ENCODE results near the gene PCBD2.
A peak's percentile ranks its signal among the peaks of the same experiment; 100 is the strongest.
"Not testable (repeated sequence)": the region's sequence is repeated elsewhere in the genome, so short reads cannot be mapped to it uniquely, and the experiment has no call there.

The PCBD2 gene

GRCh38 chr5:134905246-134905996, 490 bp downstream of the PCBD2 start:
- H3K4me1 ChIP-seq (ENCODE audit: insufficient read depth, low read length, severe bottlenecking): peaks cover 42% of the 10 kb centered on the region
- peak overlapping the region; percentile 87 for H3K9ac ChIP-seq (ENCODE audit: low read length)
- peak overlapping the region; percentile 82 for H3K4me2 ChIP-seq (ENCODE audit: low read length)
- peaks cover 7% of the 10 kb centered on the region; the same call in 1 of the 2 replicates for H3F3A ChIP-seq (ENCODE audit: insufficient read depth, low read length)
- no peaks in the 10 kb centered on the region for H3K79me2 ChIP-seq (ENCODE audit: insufficient read depth, low read length)
- peaks cover 10% of the 10 kb centered on the region; the same call in 1 of the 2 replicates for H3K36me3 ChIP-seq (ENCODE audit: insufficient read depth, low read length)
- no peaks in the 10 kb centered on the region for H3K27me3 ChIP-seq (ENCODE audit: insufficient read depth, low read length)
- H4K20me1 ChIP-seq (ENCODE audit: insufficient read depth, low read length): no peaks in the 10 kb centered on the region
- H3K27ac ChIP-seq (ENCODE audit: low read depth, low read length, poor library complexity, severe bottlenecking): peak overlapping the region; percentile 95
- H3K4me3 ChIP-seq (ENCODE audit: low read depth, low read length, poor library complexity, severe bottlenecking): peak overlapping the region; percentile 81
- TF ChIP-seq CTCF (IDR thresholded peaks at IDR 0.05; ENCODE audit: low read length) (peak; percentile 83), EZH2 (IDR thresholded peaks at IDR 0.05; ENCODE audit: borderline replicate concordance, low read length) (no peak)
- H3K9me2 ChIP-seq (ENCODE audit: low read depth, low read length): no peaks in the 10 kb centered on the region
- H3K9me3 ChIP-seq (ENCODE audit: low read length): no peaks in the 10 kb centered on the region
- H2AFZ ChIP-seq (ENCODE audit: low read length): peak overlapping the region; percentile 64

- Histone ChIP-seq H3F3A (ENCODE audit: insufficient read depth, low read length) (0 out of 2 replicates have a peak, but pooled peaks cover 7% of the 10 kb centered on the region), H3K79me2 (ENCODE audit: insufficient read depth, low read length) (no peaks in the 10 kb centered on the region), H3K4me3 (ENCODE audit: low read depth, low read length, poor library complexity, severe bottlenecking) (peak overlapping the region; percentile 81), H3K9ac (ENCODE audit: low read length) (peak overlapping the region; percentile 87), H3K4me2 (ENCODE audit: low read length) (peak overlapping the region; percentile 82), H3K9me3 (ENCODE audit: low read length) (no peaks in the 10 kb centered on the region), H3K27ac (ENCODE audit: low read depth, low read length, poor library complexity, severe bottlenecking) (peak overlapping the region; percentile 95), H3K36me3 (ENCODE audit: insufficient read depth, low read length) (peaks cover 21% of the 10 kb centered on the region; the same call in 1 of the 2 replicates), H3K9me2 (ENCODE audit: low read depth, low read length) (no peaks in the 10 kb centered on the region), H4K20me1 (ENCODE audit: insufficient read depth, low read length) (no peaks in the 10 kb centered on the region), H3K4me1 (ENCODE audit: insufficient read depth, low read length, severe bottlenecking) (peaks cover 35% of the 10 kb centered on the region), H3K27me3 (ENCODE audit: insufficient read depth, low read length) (no peaks in the 10 kb centered on the region), H2AFZ (ENCODE audit: low read length) (no peak overlapping the region)
- no peak for TF ChIP-seq CTCF (IDR thresholded peaks at IDR 0.05; ENCODE audit: low read length)
- TF ChIP-seq EZH2 (IDR thresholded peaks at IDR 0.05; ENCODE audit: borderline replicate concordance, low read length): no peak
Measured at GRCh38 chr5:134906811-134907210, 1.9 kb downstream of the PCBD2 start.

- H3K27me3 ChIP-seq (ENCODE audit: insufficient read depth, low read length); H3K4me2 ChIP-seq (ENCODE audit: low read length); H3K9me3 ChIP-seq (ENCODE audit: low read length); H3K27ac ChIP-seq (ENCODE audit: low read depth, low read length, poor library complexity, severe bottlenecking); H2AFZ ChIP-seq (ENCODE audit: low read length); H3K9me2 ChIP-seq (ENCODE audit: low read depth, low read length); H3K4me1 ChIP-seq (ENCODE audit: insufficient read depth, low read length, severe bottlenecking); H3K79me2 ChIP-seq (ENCODE audit: insufficient read depth, low read length); H4K20me1 ChIP-seq (ENCODE audit: insufficient read depth, low read length); H3F3A ChIP-seq (ENCODE audit: insufficient read depth, low read length); H3K9ac ChIP-seq (ENCODE audit: low read length); H3K4me3 ChIP-seq (ENCODE audit: low read depth, low read length, poor library complexity, severe bottlenecking): not testable (repeated sequence)
- peaks cover 46% of the 10 kb centered on the region; the same call in 1 of the 2 replicates for H3K36me3 ChIP-seq (ENCODE audit: insufficient read depth, low read length)
Measured at GRCh38 chr5:134910752-134911151, 5.8 kb downstream of the PCBD2 start.
